ENCODE measurements around the gene ADAMTSL1.
"Not testable (repeated sequence)": the region's sequence is repeated elsewhere in the genome, so short reads cannot be mapped to it uniquely, and the experiment has no call there.

The ADAMTSL1 gene

DNA sequence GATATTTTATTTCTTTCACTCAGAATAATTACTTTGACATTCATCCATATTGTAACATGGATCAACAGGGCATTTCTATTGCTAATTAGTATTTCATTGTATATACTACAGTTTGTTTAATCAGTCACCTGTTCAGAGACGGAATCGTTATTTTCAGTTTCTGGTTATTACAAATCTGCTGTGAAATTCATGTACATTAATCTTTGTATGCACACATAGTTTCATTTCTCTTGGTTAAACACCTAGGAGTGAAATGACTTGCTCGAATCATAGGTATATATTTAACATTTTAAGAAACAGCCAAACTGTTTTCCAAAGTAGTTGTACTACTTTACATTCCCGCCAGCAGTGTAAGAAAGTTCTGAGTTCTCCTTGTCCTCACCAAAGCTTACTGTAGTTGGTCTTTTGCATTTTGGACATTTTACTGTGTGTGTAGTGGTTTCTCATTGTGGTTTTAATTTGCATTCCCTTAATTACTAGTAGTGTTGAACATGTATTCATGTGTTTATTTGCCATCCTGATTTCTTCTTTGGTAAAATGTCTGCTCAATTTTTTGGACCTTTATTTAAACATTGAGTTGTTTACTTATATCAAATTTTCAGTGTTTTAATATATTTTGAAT is 360.9 kb downstream of the ADAMTSL1 start:
- DNase-seq = no peak

DNA sequence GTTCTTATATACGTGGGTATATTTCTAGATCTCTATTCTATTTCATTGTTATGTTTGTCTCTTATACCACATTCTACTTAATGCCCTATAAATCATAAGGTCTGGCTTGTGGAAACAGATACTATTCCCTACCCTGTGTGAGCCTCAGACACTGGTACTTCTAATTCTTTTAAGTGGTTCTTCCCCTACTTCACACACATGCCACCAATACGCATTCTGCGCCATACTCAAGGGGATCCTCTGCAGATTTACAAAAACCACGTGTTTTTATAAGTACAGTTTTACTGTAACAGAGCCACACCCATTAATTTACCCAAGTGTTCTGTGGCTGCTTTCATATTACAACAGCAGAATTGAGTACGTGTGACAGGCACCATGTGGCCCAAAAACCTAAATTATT is 363.4 kb downstream of the ADAMTSL1 start:
- no peak for DNase-seq

DNA sequence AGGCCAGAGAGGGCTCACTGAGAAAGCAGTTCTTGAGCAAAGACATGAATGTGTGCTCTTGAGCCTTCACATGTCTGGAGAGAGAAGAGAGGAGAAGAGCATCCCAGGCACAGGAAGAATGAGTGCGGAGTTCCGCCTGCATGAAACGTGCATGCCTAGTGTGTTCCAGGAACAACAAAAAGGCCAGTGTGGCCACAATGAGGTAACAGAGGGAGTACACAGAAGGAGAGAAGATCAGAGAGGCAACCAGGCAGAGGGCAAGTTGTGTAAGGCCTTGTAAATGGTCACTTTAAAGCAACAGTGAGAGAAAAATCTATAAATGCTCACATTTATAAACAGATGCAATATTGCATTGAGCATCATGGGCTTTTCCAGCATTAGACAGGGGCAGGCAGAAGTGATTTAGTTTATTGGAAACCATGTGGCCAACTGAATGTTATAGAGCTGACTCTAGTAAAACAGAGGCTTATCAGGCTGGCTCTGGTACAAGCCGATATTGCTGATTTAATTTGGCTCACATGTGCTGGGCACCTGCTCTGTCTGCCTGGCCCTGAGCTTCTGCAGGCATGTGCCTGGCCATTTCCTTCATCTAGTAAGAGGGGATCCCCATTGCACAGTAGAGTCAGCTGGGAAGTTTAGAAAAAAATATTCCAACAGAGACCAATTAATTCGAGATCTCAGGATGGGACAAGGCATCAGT is 373.8 kb downstream of the ADAMTSL1 start:
- DNase-seq = no peak

DNA sequence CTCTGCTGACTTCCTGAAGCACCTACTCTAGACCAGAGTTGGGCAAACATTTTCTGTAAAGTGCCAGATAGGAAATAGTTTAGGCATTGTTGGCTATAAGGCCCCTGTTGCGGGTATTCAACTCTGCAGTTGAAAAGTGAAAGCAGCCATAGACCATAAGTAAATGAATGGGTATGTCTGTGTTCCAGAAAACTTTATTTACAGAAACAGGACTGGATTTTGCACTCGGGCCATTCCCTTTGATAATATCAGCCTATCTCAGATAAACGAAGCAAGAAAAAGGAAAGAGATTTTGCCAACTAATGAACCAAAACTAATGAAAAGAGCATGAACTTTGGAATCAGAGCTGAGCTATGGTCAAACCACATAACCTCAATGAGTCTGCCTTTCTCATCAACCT is 374.7 kb downstream of the ADAMTSL1 start:
- no peak for DNase-seq

DNA sequence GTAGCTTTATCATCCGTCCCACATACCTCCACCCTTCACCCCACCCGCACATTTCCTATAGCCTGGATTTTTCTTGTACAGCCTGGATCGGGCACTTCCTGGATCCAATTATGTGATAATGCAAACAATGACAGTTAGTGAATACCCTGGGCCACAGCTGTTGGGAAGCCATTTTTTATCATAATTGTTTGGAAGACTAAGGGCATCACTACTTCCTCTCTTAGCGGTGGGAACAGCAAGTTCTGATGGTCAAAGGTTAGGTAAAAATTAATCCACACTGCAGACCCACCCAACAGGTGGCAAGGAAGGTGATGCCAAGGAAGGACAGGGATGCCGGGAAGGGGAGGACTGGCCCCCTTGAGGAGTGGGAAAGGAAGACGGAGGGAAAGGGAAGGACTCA is 375.3 kb downstream of the ADAMTSL1 start:
- no peak for DNase-seq

DNA sequence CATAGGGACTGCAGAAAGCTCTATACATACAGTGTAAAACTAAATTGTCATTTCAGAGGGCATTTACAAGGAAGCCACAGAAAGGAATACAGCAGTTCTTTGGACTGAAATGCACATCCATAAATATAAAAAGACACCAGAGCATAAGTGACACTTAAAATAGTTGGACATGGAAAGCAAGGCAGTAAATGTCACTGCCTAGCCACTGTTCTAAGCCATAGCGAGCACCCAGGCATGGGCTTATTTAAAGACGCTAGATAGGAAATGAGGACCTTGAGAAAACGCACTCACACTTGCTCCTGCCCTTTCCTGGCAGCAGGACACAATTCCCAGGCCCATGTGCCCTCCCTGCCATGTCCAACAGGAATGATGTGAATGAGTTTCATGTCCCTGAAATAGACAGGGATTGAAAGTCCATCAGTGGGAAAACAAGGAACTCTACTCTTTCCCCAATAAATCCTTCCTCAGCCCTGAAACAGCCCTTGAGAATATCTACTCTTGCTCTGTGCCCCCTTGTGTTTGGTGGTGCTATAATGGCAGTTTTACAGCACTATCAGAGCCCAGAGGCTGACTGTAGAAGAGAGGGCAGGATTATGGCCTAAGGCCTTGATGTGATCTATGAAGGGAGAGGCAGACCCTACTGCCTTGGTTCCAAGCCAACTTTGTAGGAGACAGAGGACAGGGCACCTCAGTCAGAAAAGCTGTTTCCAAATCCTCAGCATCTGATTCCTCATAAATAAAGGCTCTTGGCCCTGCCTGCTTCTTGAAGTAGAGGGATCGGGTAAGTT is 376.1 kb downstream of the ADAMTSL1 start:
- DNase-seq = no peak

DNA sequence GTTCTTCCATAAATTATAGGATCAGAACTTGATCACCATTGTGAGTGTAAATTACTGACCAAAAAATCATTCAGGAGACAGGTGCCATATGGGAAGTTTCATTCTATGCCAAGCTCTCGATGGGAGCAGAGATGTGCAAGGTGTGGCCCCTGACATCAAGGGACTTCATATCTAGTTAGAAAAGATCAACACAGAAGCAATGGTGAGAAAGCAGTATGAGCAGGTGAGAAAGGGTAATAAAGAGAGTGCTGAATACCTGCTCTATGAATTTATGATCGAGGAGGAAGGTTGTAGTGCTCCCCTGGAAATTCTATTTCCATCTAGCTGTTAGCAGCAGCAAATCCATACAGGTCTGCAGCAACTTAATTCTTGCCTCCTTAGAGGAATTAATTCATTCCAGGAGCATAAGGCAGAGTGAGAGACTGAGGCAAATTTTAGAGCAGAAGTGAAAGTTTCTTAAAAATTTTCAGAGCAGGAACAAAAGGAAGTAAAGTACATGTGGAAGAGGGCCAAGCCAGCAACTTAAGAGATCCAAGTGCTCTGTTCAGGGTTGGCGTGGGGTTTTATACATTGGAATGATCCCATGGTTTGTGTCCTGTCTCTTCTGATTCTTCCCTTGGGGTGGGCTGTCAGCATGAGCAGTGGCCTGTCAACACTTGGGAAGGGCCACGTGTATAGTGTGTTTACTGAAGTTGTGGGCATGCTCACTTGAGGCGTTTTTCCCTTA is 377.3 kb downstream of the ADAMTSL1 start:
- no peak for DNase-seq

DNA sequence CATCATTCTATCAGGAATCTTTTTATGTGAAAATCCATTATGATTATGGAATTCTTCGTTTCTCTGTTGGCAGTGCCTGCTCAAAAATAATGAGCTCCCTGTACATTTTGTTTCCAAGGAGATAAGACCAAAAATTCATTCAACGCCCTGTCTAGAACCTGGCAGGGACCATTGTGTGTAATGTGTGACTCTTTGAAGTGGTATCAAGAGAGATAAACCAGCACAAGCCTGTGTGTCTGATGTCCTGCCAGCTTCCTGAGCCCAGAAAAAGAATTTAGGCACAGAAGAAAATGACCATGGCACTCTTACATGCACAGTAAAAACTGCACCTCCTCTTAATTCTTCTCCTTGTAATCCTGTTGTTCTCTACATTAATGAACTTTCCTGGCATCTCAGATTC is 381.7 kb downstream of the ADAMTSL1 start:
- no peak for DNase-seq

DNA sequence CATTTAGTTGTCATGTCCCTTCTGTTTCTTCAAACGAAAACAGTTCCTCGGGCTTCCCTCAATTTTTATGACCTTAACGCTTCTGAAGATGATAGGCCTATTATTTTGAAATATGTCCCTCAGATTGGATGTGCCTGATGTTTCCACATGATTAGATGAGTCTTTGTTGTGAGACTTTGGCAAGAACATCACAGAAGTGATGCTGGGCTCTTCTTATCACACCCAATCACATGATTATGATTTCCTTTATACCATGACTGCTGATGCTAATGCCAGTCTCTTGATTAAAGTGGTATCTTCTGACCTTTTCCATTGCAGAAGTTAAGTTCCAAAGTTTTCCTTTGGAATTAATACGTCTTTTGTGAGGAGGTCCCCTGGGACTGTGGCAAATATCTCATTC is 383.4 kb downstream of the ADAMTSL1 start:
- DNase-seq = no peak

DNA sequence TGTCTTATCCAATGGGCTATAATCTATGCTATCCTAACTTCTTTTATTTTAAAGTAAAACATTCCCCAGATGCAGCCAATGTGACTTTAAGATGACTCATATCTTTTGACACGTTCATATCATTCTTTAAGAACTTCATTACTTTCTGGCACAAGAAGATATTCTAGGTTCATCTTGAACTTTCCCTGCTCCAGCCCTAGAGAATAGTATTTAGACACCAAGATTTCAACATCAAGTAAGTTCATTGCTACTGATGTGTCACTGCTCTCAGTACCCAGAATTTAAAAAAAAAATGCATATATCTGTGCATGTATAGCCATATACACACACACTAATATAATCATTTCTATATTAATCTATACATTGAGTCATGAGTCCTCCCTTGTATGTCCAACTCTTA is 383.8 kb downstream of the ADAMTSL1 start:
- no peak for DNase-seq

DNA sequence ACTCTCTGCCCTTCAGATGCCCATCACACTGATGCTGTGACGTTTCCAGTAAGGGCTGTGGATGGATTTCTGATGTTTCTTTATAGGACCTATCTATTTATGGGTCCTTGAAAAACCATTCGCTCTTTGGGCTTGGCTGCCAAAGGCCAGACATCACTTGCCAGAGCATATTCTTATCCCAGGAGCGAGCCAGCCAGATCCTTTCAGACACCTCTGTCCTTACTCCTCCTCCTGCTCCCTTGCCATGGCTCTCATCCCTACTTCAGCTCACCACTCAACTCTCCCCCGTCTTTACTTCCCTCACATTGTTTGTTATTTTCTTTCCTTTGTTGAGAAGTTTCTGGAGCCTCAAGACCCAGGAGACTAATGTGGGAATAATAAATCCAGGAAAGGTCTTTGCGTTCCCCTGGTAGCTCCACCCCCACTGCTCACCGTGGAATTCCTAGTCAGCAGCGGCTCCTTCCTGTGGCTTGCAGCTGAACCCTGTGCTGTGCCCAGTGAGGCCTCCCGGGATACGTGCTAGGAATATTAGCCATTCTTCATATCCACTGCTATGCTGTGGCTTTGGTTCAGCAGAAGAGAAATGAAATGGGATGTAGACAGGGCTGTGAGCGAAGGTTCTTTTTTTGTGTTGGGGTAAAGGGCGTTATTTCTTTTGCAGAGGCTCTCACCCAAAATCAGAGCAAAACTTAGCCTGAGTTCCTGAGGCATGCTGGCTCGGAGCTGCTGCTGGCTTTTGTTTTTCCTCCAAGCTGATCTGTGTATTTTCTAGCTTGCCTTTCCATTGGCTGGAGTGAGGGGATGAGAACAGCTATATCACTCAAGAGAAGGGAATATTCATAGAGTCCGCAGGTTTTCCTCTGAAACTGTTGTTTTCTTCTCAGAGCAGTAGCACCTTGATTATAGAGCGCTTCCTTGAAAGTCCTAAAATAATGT is 387.9 kb downstream of the ADAMTSL1 start:
- DNase-seq = no peak

DNA sequence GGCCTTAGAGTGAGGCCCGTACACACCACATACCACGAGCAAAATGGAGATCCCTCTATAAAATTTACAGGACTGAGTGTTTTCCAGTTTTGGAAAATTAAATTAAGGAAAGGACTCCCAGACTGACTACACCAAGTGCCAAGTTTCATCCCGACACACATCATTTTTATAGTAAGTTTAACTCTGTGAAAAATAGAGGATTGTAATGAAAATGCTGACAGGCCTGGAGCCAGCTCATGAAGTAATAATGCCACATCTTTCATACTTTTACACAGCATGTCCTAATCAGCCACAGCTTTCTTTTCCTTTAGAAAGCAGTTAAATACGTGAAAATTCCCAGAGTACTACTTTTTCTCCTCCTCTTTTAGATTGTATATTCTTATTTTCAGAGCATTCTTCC is 389.8 kb downstream of the ADAMTSL1 start:
- DNase-seq = no peak

DNA sequence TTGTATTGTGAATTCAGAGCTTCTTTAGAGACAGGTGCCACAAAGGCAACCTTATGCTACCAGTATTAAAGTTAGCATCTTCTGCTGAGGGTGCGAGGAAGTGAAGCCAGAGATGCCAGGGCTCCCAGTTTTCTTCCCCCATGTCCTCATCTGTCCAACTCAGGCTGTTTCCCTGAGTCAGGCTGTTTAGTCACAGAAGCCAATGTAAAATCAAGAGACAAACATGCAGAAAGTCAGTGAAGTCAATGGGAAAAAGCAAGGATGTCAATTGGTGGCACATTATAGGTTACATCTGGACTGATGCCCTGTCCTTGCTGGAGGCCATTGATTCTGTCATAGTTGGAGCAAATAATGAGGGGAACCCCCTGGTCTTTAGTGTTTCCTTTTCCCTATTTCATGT is 390.6 kb downstream of the ADAMTSL1 start:
- DNase-seq = no peak

DNA sequence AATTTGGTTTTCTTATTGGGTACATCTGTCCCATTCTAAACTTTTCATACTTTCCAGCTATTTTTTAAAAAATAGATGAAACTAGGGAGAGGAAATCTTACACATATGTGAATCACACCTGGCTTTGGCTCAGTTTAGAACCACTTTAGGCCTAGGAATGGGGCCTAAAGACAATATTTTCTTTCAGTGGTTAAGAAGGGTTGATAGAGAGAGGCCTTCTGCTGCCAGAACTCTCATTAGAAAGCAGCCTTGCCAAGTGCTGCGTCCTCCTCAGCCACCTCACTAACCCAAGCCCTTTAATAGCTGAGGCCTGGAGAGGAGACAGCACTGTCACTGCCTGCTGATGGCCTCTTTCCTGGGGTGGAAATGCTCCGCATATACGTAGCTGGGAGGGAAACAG is 391.6 kb downstream of the ADAMTSL1 start:
- no peak for DNase-seq

DNA sequence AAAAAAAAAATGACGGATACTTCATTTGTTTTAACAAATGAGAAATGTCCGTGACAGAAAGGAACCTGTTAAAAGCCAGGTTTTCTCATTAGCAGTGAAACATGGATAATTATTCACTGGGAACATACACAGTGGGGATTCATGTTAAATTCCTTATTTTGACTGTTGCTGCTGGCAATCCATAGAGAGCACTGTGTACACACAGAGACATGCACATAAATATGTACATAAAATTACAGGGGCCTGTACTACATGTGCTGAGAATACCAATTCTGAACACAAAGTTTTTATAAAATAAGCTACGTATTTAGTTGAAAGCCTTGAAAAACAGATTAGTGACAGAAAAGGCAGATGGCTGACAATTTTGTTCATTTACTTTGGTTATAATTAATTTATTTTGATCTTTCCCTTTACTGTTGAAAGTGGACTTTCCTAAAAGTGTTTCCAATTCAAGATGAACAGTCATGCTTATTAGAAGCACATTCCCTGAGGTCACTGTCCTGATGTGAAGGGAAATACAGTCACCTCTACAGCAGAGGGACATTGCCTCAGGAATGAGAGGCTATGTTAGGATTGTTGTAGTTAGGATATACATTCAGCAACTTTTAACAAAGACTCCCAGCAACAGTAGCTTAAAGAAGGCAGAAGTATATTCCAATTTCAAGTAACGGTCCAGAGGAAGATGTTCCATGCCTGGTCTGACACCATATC is 392.3 kb downstream of the ADAMTSL1 start:
- DNase-seq = no peak

DNA sequence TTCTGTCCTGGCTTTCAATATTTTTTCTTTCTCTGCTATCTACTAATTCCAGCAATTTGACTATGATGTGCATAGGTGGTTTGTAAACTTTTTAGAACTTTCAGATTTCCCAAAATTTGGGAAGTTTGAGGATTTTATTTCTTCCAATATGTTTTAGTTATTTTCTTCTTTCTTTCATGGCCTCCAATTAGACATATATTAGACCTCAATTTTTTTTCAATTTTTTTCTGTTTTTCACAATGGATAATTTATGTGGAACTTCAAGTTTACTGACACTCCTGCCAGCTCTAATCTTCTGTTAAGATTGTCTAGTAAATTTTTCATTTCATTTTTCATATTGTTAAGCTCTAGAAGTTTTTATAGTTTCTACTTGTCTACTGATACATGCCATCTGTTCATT is 395.8 kb downstream of the ADAMTSL1 start:
- no peak for DNase-seq

DNA sequence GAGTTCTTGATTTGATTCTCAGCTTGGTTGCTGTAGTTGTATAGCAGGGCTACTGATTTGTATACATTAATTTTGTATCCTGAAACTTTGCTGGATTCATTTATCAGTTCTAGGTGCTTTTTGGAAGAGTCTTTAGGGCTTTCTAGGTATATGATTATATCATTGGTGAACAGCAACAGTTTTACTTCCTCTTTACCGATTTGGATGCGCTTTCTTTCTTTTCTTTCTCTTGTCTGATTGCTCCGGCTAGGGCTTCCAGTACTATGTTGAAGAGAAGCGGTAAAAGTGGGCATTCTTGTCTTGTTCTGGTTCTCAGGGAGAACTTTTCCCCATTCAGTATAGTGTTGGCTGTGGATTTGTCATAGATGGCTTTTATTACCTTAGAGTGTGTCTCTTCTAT is 400.1 kb downstream of the ADAMTSL1 start:
- DNase-seq = no peak

DNA sequence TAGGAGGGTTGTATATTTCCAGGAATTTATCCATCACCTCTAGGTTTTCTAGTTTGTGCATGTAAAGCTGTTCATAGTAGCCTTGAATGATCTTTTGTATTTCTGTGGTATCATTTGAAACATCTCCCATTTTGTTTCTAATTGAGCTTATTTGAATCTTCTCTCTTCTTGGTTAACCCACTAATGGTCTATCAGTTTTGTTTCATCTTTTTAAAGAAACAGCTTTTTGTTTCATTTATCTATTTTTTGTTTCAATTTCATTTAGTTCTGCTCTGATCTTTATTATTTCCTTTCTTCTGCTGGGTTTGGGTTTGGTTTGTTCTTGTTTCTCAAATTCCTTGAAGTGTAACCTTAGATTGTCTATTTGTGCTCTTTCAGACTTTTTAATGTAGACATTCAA is 401.0 kb downstream of the ADAMTSL1 start:
- not testable (repeated sequence) for DNase-seq

DNA sequence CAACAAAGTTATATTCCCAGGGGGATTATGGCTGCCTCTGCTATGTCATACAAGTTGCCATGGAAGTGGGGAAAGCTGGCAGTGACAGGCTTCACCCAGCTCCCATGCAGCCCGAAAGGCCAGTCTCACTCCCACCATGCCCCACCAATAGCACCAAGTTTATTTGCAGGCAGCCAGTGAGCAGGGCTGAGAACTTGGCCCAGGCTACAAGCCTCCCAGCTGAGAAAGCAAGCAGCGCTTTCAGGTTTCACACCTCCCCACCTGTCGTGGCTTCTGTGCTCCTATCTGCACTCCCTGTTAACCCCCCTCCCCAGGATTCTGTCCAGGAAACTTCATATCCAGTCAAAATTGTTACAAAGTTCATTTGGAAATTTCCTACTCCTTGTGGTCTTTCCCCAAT is 404.0 kb downstream of the ADAMTSL1 start:
- DNase-seq = no peak

DNA sequence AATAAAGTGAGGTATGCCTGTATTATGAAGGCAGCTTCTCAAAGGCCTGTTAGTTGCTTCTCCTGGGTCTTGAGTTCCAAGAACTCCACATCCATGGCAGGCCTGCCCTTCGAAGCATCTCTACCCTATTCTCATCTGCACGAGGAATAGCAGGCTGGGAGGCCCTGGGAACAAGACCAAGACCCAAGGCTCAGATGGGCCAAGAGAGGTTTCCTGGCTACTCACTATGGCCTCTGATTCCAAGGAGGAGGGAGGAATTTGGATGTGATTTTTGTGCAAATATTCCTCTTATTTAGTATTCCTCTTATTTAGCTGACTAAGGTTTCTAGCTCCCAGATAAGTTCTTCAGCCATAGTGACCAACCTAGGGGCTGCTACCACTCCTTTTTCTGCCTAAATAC is 407.8 kb downstream of the ADAMTSL1 start:
- no peak for DNase-seq

DNA sequence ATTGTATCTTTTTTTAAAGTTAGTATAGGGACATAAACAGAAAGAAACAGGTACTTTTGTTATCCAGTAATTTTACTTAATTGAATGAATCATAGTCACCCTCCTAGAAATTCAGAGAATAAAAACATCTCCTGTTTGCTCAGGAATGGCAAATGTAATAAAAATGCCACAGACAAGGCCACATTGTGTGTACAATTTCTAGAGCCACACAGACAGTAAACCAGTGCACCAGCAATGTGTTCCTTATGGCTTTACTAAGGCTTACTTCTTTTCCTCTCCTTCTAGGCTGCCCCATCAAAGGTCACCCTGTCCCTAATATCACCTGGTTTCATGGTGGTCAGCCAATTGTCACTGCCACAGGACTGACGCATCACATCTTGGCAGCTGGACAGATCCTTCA is 413.6 kb downstream of the ADAMTSL1 start:
- DNase-seq = no peak

DNA sequence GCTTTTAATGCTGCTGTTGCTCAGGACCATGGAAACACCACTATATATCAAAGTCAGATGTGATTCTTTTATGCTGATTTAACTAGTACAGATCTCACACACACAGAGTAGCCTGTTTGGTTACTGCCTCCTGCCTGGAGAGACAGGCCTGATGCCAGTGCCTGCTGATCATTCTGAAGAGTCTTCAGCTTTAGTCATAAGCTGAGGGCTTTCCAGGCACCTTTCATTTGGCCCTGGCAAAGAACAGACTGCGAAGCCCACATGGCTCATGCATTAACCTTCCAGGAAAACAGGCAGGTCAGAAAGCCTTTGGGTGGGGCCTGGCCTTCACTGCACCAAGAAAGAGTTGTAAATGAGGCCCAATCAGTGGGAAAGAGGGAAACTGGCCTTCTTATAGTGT is 414.3 kb downstream of the ADAMTSL1 start:
- DNase-seq = no peak

All from CD4-positive, alpha-beta T cell treated with Interleukin-17A for 1 hour (primary cell).